Measurements from ENCODE around the gene ERGIC1. TPM values are rescaled to one million over a fixed set of nuclear protein-coding genes. Genes with fewer than 3 reads are reported as not detected.

ERGIC1 gene
- total RNA-seq, 3 donors from 2014 or later (not counting 1 experiment from before 2014, with no cell fraction given), result 86.2 to 126 (median 121) TPM

DNA sequence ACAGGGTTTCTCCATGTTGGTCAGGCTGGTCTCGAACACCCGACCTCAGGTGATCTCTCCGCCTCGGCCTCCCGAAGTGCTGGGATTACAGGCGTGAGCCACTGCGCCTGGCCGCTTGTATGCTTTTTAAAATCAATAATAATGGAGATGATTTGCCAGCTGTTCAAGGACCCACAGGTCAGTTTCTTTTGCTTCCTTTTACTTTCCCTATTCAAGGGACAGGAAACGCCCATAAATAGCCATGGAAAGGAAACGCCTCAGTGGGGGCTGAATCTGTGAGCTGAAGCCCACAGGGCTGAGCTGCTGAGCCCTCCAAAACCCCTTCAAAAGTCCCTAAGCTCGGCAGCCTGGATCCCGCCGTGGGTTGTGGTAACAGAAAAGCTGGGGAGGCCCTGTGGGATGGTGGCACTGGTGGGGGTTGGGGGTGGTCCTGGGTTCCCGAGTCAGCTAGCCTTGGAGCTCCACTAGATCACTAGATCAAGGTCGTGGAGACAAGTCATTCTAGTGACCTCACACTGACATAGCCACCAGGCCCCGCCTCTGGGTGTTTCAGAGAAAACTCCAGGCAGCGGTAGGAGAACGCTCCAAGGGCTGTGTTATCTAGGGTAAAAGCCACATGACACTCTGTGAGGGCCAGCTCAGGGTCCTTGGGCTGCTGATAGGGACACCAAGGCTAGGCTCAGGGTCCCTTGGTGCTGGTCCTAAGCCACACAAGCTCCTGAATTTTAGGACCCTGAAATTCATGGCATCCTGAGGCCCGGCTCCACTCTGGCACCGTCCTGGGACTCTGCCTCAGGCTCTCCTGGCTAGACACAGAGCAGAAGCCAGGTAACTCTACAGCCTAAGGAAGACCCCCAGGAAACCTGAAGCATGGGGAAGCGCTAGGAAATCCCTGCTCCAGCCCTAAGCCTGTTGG is 45.0 kb upstream of the ERGIC1 start:
- no peak for TF ChIP-seq CTCF (IDR thresholded peaks at IDR 0.05)
- ATAC-seq (peak in 2 of 3 donors; percentile 37 to 65), DNase-seq (no peak)
- Histone ChIP-seq H3K27me3 (ENCODE audit: control insufficient read depth, insufficient read depth, low read length) (no peaks in the 10 kb centered on the region), H3K4me3 (ENCODE audit: low read length) (no peak overlapping the region), H3K9me3 (ENCODE audit: control insufficient read depth, insufficient read depth, low read length) (no peaks in the 10 kb centered on the region), H3K4me1 (ENCODE audit: control insufficient read depth, insufficient read depth, low read length) (peaks cover 6% of the 10 kb centered on the region), H3K27ac (ENCODE audit: low read length) (no peak overlapping the region), H3K36me3 (ENCODE audit: control insufficient read depth, insufficient read depth, low read length) (no peaks in the 10 kb centered on the region)
- 68% methylated on average over 21 of the region's 21 CpGs for WGBS (ENCODE audit: insufficient coverage)
- H3K27me3 Mint-ChIP-seq (ENCODE audit: low read depth in 2 of 2), result no peaks in the 10 kb centered on the region
- H3K27ac Mint-ChIP-seq, result no peak overlapping the region
- no peaks in the 10 kb centered on the region for H3K4me1 Mint-ChIP-seq
- no peaks in the 10 kb centered on the region for H3K9me3 Mint-ChIP-seq
- no peak overlapping the region for H3K4me3 Mint-ChIP-seq
- H3K36me3 Mint-ChIP-seq, result no peaks in the 10 kb centered on the region
- intact Hi-C loops (cut with micrococcal nuclease), result no loop called here

DNA sequence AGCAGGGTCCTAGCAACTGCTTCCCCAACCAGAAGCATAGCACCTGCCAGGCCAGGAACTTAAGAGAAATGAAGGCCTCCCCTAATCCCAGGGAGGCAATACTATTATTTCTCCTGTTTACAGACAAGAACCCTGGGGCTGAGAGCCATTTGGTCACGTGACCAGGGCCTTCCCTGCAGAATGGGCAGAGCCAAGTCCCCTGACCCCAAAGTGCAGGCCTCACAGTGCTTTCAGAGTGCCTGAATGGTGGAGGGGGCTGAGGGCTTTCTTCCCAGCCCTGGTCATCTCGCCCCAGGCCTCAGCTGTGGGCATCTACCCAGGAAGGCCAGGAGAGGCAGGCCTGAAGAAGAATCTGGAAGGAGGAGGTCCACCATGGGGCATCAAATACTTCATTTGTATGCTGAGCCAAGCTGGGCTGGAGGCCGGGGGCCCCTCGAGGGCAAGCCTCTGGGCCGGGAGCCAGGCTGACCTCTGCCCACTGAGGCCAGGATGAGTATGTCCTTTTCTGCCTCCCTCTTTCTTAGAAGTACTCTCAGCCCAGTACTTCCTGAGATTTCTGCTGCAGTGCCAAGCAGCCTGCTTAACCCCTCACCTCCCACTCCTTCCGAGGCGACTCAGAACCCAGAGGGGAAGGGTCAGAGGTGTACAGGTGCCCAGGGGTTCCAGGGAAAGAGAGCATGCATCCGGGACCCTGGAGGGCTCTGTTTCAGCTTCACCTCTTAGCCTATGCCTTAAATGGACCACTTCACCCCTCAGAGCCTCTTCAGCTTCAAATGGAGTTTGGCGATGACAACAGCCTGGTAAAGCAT is 44.2 kb upstream of the ERGIC1 start:
- no peak overlapping the region for H3K4me3 ChIP-seq (ENCODE audit: low read length)
- H3K36me3 ChIP-seq (ENCODE audit: control insufficient read depth, insufficient read depth, low read length), result no peaks in the 10 kb centered on the region
- H3K27me3 ChIP-seq (ENCODE audit: control insufficient read depth, insufficient read depth, low read length), result no peaks in the 10 kb centered on the region
- no peak for DNase-seq
- intact Hi-C loops (cut with micrococcal nuclease), result no loop called here
- no peaks in the 10 kb centered on the region for H3K4me1 Mint-ChIP-seq
- no peaks in the 10 kb centered on the region for H3K27me3 Mint-ChIP-seq (ENCODE audit: low read depth in 2 of 2)
- H3K4me3 Mint-ChIP-seq, result no peak overlapping the region
- TF ChIP-seq CTCF (IDR thresholded peaks at IDR 0.05), result no peak
- 89% methylated on average over 9 of the region's 9 CpGs for WGBS (ENCODE audit: insufficient coverage)
- H3K36me3 Mint-ChIP-seq, result no peaks in the 10 kb centered on the region
- H3K27ac Mint-ChIP-seq, result no peak overlapping the region
- no peaks in the 10 kb centered on the region for H3K9me3 ChIP-seq (ENCODE audit: control insufficient read depth, insufficient read depth, low read length)
- peaks cover 9% of the 10 kb centered on the region for H3K4me1 ChIP-seq (ENCODE audit: control insufficient read depth, insufficient read depth, low read length)
- H3K9me3 Mint-ChIP-seq, result no peaks in the 10 kb centered on the region
- no peak for ATAC-seq
- H3K27ac ChIP-seq (ENCODE audit: low read length), result no peak overlapping the region

- WGBS (ENCODE audit: insufficient coverage), result 89% methylated on average over 5 of the region's 5 CpGs
- no peaks in the 10 kb centered on the region for H3K36me3 ChIP-seq (ENCODE audit: control insufficient read depth, insufficient read depth, low read length)
- no peaks in the 10 kb centered on the region for H3K9me3 Mint-ChIP-seq
- no peak overlapping the region for H3K27ac ChIP-seq (ENCODE audit: low read length)
- H3K27ac Mint-ChIP-seq, result no peak overlapping the region
- H3K27me3 ChIP-seq (ENCODE audit: control insufficient read depth, insufficient read depth, low read length), result no peaks in the 10 kb centered on the region
- H3K36me3 Mint-ChIP-seq, result no peaks in the 10 kb centered on the region
- no peak for ATAC-seq
- H3K4me3 ChIP-seq (ENCODE audit: low read length), result no peak overlapping the region
- no peaks in the 10 kb centered on the region for H3K4me1 Mint-ChIP-seq
- H3K27me3 Mint-ChIP-seq (ENCODE audit: low read depth in 2 of 2), result no peaks in the 10 kb centered on the region
- peak in 1 of 2 donors; percentile 1 for DNase-seq
- H3K4me3 Mint-ChIP-seq, result no peak overlapping the region
- intact Hi-C loops (cut with micrococcal nuclease), result no loop called here
- H3K4me1 ChIP-seq (ENCODE audit: control insufficient read depth, insufficient read depth, low read length), result peaks cover 9% of the 10 kb centered on the region
- H3K9me3 ChIP-seq (ENCODE audit: control insufficient read depth, insufficient read depth, low read length), result no peaks in the 10 kb centered on the region
- no peak for TF ChIP-seq CTCF (IDR thresholded peaks at IDR 0.05)
Measured at GRCh38 chr5:172790496-172790889, 43.6 kb upstream of the ERGIC1 start.

Measured in natural killer cell (primary cell).